HG03039 (cell line): ENCODE measurements around the gene JUN.
"Not testable (repeated sequence)": the region's sequence is repeated elsewhere in the genome, so short reads cannot be mapped to it uniquely, and the experiment has no call there.

Source experiments
- ATAC-seq: cut with Tn5 transposase; IDR thresholded peaks from one replicate; pipeline ENCODE4 v1.9.1; 2021; ENCODE audit warnings: mild to moderate bottlenecking, moderate library complexity; ENCODE audit not compliant: unreplicated experiment

Gene JUN

GRCh38 chr1:58809325-58810010 is 25.6 kb upstream of the JUN start:
- ATAC-seq: no peak

GRCh38 chr1:58808077-58808476 is 24.2 kb upstream of the JUN start:
- ATAC-seq: no peak

GRCh38 chr1:58805716-58806571 is 22.1 kb upstream of the JUN start:
- peak; percentile 43 for ATAC-seq

- peak; percentile 20 for ATAC-seq
Observed at GRCh38 chr1:58804853-58805565, 21.2 kb upstream of the JUN start.

- no peak for ATAC-seq
Observed at GRCh38 chr1:58803858-58804257, 20.0 kb upstream of the JUN start.

GRCh38 chr1:58802640-58803399 is 19.0 kb upstream of the JUN start:
- ATAC-seq: no peak

- ATAC-seq: not testable (repeated sequence)
Observed at GRCh38 chr1:58801286-58801685, 17.4 kb upstream of the JUN start.

- no peak for ATAC-seq
Observed at GRCh38 chr1:58799650-58800049, 15.8 kb upstream of the JUN start.

GRCh38 chr1:58798910-58799442 is 15.1 kb upstream of the JUN start:
- no peak for ATAC-seq

GRCh38 chr1:58796416-58796815 is 12.6 kb upstream of the JUN start:
- no peak for ATAC-seq

GRCh38 chr1:58794585-58794984 is 10.7 kb upstream of the JUN start:
- ATAC-seq: no peak

- no peak for ATAC-seq
Observed at GRCh38 chr1:58792846-58793245, 9.0 kb upstream of the JUN start.

GRCh38 chr1:58791106-58791505 is 7.3 kb upstream of the JUN start:
- ATAC-seq: no peak

GRCh38 chr1:58789996-58790660 is 6.3 kb upstream of the JUN start:
- ATAC-seq: no peak

GRCh38 chr1:58789322-58789856 is 5.5 kb upstream of the JUN start:
- no peak for ATAC-seq

- no peak for ATAC-seq
Observed at GRCh38 chr1:58788259-58788658, 4.4 kb upstream of the JUN start.

GRCh38 chr1:58786927-58787245 is 3.0 kb upstream of the JUN start:
- ATAC-seq: no peak

GRCh38 chr1:58786184-58786926 is 2.5 kb upstream of the JUN start:
- no peak for ATAC-seq

GRCh38 chr1:58785442-58786058 is 1.7 kb upstream of the JUN start:
- no peak for ATAC-seq
